Subcutaneous abdominal adipose tissue (tissue), 5 donors: Measurements from ENCODE around the gene NAV2.

Experiments
- H3K27ac ChIP-seq: one replicate; pipeline ENCODE4 v1.7.0; 2013; ENCODE audit warnings: low read depth, mild to moderate bottlenecking, inconsistent platforms, low read length, moderate library complexity
- H3K27me3 ChIP-seq, 5 donors: one replicate each; pipeline ENCODE4 v1.7.0; 2013; ENCODE audit warnings: low read length in 5 of 5, inconsistent platforms in 1 of 5; ENCODE audit not compliant: control insufficient read depth in 5 of 5, insufficient read depth in 4 of 5
- H3K36me3 ChIP-seq, 5 donors: one replicate each; pipeline ENCODE4 v1.7.0; 2013; ENCODE audit warnings: low read length in 5 of 5; ENCODE audit not compliant: control insufficient read depth in 5 of 5, insufficient read depth in 5 of 5
- H3K4me1 ChIP-seq, 5 donors: one replicate each; pipeline ENCODE4 v1.7.0; 2013; ENCODE audit warnings: low read length in 5 of 5, mild to moderate bottlenecking in 3 of 5, moderate library complexity in 1 of 5; ENCODE audit not compliant: control insufficient read depth in 5 of 5, insufficient read depth in 5 of 5
- H3K4me3 ChIP-seq, 5 donors: one replicate each; pipeline ENCODE4 v1.7.0; 2013; ENCODE audit warnings: low read length in 5 of 5, low read depth in 1 of 5
- H3K9ac ChIP-seq, 5 donors: one replicate each; pipeline ENCODE4 v1.7.0; 2013; ENCODE audit warnings: low read length in 5 of 5, mild to moderate bottlenecking in 4 of 5, moderate library complexity in 3 of 5
- H3K9me3 ChIP-seq, 5 donors: one replicate each; pipeline ENCODE4 v1.7.0; 2013; ENCODE audit warnings: low read length in 5 of 5; ENCODE audit not compliant: control insufficient read depth in 5 of 5
- donor health status: healthy.
- donor health status: healthy.
- donor health status: healthy.
- donor health status: healthy.
- donor health status: healthy.

NAV2 gene

DNA sequence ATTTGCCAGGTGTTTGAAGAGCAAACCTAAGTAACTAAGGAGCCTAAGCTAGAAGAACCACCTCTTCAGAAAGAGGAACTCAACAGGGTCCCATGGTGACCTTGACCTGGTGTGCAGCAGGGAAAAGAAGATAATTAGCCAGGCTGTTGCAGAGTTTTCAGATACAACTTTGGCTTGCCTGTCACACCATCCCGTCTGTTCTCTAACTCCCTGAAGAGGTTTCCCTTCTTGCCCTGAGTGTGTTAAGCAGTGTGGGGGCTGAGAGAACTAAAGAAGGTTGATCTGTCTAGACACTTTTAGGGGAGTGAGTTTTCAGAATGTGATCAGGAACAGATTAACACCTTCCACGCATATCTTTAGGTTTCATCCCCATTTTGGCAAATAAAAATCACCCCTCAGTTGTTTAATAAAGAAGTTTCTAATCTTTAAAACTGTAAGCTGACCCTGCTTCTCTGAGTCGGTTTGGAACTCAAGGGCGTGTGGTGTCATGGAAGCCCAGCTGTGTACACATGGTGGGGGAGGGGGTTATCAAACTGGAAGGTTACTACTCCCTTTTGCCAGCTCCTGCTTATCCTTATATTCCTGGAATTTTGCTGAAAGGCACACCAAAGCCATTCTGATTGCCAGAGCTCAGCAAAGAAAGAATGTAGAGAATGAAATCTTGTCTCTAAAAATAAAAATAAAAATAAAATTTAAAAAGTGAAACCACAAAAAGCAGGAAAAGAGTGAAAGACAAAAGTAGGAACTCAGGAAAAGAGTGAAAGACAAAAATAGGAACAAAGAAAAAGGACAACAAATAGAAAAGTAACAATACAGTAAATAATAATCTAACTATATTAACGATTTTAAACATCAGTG lies 377.4 kb downstream of the NAV2 start:
- Histone ChIP-seq H3K27me3 (no peaks in the 10 kb centered on the region), H3K4me1 (no peaks in the 10 kb centered on the region)

DNA sequence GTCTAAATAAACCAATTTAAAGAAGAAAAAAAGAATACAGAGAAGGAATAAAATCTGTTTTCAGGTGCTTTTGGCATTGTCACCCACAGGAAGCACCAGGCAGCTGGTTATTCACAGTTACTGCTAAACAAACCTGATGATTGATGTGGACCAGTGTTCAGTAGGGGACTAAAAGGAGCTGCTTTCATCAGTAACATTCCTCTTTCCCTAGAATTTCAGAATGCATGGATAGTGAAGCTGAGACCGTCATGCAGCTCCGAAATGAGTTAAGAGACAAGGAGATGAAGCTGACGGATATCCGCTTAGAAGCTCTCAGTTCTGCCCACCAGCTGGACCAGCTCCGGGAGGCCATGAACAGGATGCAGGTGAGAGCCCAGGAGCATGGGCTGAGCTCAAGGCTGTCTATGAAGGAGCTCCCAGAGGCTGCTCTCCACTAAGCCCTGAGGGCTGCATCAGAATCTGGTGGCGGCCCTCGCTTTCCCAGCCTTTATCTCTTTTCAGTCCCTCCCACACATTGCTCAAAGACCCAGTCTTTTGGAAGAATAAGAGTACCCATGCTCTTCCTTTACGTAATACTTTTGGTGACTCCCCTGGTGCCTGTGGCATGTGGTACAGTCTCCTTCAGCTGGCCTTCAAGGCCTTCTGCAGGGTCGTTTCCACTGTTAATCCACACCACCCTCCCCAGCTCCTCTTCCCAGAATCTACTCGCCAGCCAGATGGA lies 378.2 kb downstream of the NAV2 start:
- no peak overlapping the region for H3K9ac ChIP-seq
- peaks cover 9 to 56% (median 33%) of the 10 kb centered on the region in 5 donors for H3K36me3 ChIP-seq
- no peaks in the 10 kb centered on the region for H3K27me3 ChIP-seq
- H3K4me3 ChIP-seq, result no peak overlapping the region
- H3K9me3 ChIP-seq, result no peaks in the 10 kb centered on the region
- no peak overlapping the region for H3K27ac ChIP-seq
- H3K4me1 ChIP-seq, result no peaks in the 10 kb centered on the region

More for the DNA sequence above, 377.4 kb downstream of the NAV2 start:
- H3K27ac ChIP-seq, result no peak overlapping the region
- peaks cover 9 to 53% (median 36%) of the 10 kb centered on the region in 5 donors for H3K36me3 ChIP-seq
- no peak overlapping the region for H3K9ac ChIP-seq
- no peak overlapping the region for H3K4me3 ChIP-seq
- H3K9me3 ChIP-seq, result no peaks in the 10 kb centered on the region

DNA sequence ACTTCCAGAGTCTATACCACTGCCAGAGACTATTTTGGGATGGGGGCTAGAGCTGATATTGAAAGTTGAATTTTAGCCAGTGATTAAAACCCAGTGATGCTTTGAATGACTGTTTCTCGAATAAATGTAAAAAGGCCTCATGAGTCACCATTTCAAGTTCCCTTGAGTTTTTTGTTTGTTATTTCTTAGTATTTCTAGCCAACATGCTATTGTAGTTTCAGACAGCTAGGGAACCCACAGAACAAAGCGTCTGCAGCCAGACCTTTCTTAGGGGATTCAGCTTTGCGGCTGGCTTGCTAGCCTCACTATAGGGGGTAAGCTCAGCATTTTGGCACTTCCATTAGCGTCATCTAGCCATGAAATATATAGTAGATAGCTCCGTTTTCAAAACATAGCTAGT lies 381.1 kb downstream of the NAV2 start:
- peaks cover 5 to 49% (median 32%) of the 10 kb centered on the region in 5 donors for H3K36me3 ChIP-seq
- H3K4me1 ChIP-seq, result no peaks in the 10 kb centered on the region
- no peaks in the 10 kb centered on the region for H3K27me3 ChIP-seq
- H3K4me3 ChIP-seq, result no peak overlapping the region
- H3K9me3 ChIP-seq, result no peaks in the 10 kb centered on the region
- H3K9ac ChIP-seq, result no peak overlapping the region
- no peak overlapping the region for H3K27ac ChIP-seq

DNA sequence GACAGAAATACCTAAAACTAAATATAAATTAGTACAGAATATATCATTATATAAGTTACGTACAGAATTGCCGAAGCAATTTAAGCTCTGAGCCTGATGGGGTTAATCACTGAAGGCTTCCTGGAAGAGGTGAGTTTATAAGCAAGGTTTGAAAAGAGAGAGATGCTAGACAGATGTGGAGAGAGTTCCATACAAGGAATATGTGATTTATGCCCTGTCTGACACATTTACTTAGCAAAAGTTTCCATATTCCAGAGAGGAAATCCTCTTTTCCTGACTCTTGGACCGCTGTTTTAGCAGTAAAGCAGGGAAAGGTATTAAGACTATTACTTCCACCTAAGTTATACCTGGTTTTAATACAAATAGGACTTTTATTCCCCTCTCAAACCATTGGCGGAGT lies 382.6 kb downstream of the NAV2 start:
- Histone ChIP-seq H3K36me3 (peaks cover 8 to 56% (median 35%) of the 10 kb centered on the region in 5 donors), H3K27me3 (no peaks in the 10 kb centered on the region), H3K9me3 (no peaks in the 10 kb centered on the region), H3K27ac (no peak overlapping the region), H3K4me3 (no peak overlapping the region), H3K9ac (no peak overlapping the region), H3K4me1 (no peaks in the 10 kb centered on the region)

DNA sequence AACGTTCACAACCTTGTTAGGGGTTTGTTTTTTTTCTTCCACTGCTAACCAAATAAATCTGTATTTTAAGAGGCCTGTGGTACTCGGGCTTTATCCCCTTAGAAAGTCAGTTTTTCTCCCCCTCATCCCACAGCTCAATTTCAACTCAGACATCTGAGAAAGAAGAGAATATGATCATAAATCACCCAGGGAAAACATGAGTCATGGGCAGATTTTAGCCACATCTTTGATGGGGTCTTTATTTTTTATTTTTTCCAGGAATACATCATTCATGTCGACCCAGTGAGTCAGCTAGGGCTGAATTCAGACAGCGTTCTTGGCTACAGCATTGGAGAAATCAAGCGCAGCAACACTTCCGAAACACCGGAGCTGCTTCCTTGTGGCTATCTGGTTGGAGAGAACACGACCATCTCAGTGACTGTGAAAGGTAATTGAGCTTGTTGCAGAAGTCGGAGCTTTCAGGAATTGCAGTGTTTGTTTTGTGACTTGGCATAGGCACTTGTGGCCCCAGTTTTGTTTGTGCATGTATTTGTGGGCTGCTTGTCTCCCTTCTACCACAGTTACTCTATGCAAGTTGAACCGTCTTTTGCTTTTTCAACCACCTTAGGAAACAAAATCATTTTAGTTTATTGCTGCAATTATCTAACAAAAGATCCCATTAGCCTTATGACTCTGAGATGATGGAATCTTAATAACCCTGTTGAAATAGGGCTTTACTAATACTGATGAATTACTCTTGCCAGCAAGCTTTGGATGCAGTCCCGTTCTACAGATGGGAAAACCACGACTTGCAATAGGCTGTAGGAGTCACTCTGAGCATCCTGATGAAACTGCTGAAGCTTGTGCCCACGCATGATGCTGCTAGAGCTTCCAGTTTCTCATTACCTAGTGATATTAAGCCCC lies 384.9 kb downstream of the NAV2 start:
- Histone ChIP-seq H3K4me3 (no peak overlapping the region), H3K27me3 (no peaks in the 10 kb centered on the region), H3K36me3 (peaks cover 4 to 56% (median 17%) of the 10 kb centered on the region in 5 donors), H3K4me1 (no peaks in the 10 kb centered on the region), H3K9me3 (no peaks in the 10 kb centered on the region), H3K27ac (no peak overlapping the region), H3K9ac (no peak overlapping the region)

DNA sequence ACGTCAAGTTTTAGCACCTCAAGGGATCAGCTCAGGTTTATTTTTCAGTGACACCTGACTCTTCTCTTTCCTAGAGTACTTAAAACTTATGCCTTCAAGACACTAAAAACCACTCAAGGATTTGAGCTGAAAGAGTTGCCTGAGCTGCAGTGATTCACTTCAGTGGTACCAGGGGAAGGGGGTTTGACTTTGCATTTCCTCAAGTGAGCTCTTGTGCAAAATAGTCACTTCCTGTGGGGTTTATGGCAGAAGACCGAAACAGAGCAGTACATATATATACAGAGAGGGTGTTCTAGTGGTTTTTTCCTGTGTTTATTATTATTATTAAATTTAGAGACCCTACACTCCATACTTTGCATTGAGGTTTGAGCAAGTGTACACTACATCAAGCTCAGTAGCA lies 386.9 kb downstream of the NAV2 start:
- peaks cover 0 to 66% (median 31%) of the 10 kb centered on the region in 5 donors for H3K36me3 ChIP-seq
- no peak overlapping the region for H3K9ac ChIP-seq
- H3K4me1 ChIP-seq, result no peaks in the 10 kb centered on the region
- no peaks in the 10 kb centered on the region for H3K27me3 ChIP-seq
- H3K27ac ChIP-seq, result no peak overlapping the region
- no peaks in the 10 kb centered on the region for H3K9me3 ChIP-seq
- no peak overlapping the region for H3K4me3 ChIP-seq

DNA sequence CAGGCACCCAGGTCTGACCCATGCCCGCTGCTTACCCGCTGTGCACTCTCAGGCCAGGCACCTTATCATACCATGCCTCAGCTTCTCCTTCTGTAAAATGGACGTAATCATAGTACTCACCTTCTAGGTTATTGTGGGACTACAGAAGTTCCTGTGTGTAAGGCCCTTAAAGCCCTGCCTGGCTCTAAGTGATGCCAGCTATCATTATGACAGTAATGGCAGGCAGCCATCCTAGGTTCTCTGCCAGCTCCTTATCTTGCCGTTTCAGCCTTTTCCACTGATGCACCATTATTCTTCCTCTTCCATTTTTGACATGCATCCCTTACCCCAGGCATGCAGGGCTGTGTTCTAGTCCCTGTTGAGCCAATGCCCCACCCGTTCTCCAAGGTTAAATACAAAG lies 389.8 kb downstream of the NAV2 start:
- no peak overlapping the region for H3K9ac ChIP-seq
- H3K36me3 ChIP-seq, result peaks cover 0 to 62% (median 30%) of the 10 kb centered on the region in 5 donors
- no peaks in the 10 kb centered on the region for H3K27me3 ChIP-seq
- H3K27ac ChIP-seq, result no peak overlapping the region
- H3K4me3 ChIP-seq, result no peak overlapping the region
- no peaks in the 10 kb centered on the region for H3K9me3 ChIP-seq
- H3K4me1 ChIP-seq, result no peaks in the 10 kb centered on the region

DNA sequence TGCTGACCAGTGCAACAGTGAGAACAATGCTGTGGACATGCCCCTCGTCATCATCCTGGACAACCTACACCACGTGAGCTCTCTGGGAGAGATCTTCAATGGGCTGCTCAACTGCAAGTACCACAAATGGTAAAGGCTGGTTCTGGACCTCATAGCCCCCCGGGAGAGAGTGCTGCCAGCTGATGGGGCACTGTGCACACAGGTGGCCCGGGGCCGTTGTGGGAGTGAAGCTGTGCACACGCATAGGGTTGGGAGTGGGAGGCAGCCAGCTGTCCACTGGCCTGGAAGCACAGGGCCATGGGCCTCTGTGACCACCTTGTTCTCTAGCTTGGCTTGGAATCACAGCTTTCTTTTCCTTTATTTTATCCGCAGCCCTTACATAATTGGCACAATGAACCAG lies 390.6 kb downstream of the NAV2 start:
- no peak overlapping the region for H3K27ac ChIP-seq
- no peak overlapping the region for H3K9ac ChIP-seq
- H3K9me3 ChIP-seq, result no peaks in the 10 kb centered on the region
- no peaks in the 10 kb centered on the region for H3K27me3 ChIP-seq
- H3K4me1 ChIP-seq, result no peaks in the 10 kb centered on the region
- no peak overlapping the region for H3K4me3 ChIP-seq
- peaks cover 0 to 66% (median 28%) of the 10 kb centered on the region in 5 donors for H3K36me3 ChIP-seq

DNA sequence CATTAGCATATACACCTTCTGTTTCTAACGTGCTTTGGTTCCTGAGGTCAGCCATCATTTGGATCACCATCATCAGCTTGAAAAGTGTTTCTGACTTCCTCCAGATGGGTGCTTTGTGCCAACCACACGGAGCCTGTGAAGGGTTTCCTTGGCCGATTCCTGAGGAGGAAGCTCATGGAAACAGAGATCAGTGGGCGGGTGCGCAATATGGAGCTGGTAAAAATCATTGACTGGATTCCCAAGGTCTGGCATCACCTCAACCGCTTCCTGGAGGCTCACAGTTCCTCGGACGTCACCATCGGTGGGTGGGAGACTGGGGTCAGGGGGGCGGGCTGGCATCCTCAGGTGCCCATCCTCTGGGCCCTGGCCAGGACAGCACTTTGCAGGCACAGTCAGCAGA lies 392.8 kb downstream of the NAV2 start:
- H3K4me1 ChIP-seq, result peaks cover 0 to 7% (median 0%) of the 10 kb centered on the region in 5 donors
- no peaks in the 10 kb centered on the region for H3K27me3 ChIP-seq
- H3K9me3 ChIP-seq, result no peaks in the 10 kb centered on the region
- peaks cover 0 to 56% (median 25%) of the 10 kb centered on the region in 5 donors for H3K36me3 ChIP-seq
- H3K9ac ChIP-seq, result no peak overlapping the region
- H3K27ac ChIP-seq, result no peak overlapping the region
- no peak overlapping the region for H3K4me3 ChIP-seq
